Astrocyte (in vitro differentiated cells and primary cell): Measurements from ENCODE around the gene CREM. TPM values are rescaled to one million over a fixed set of nuclear protein-coding genes. Genes with fewer than 3 reads are reported as not detected.
A peak's percentile ranks its signal among the peaks of the same experiment; 100 is the strongest.

Experiments used
- DNase-seq: peaks from one replicate; pipeline ENCODE4 v3.0.0-alpha.2; 2010; ENCODE audit warnings: low read depth
- FAIRE-seq: peaks from 2 replicates; lab custom pipeline; 2011; peaks lifted over from hg19 to GRCh38; lab: Jason Lieb, UNC
- H2AFZ ChIP-seq: 2 replicates; pipeline ENCODE4 v1.6.0; 2012; ENCODE audit warnings: low read depth, low read length, inconsistent platforms
- H3K27ac ChIP-seq: 2 replicates; pipeline ENCODE4 v1.5.1; 2011; ENCODE audit warnings: low read depth, low read length, inconsistent platforms
- H3K27me3 ChIP-seq: 2 replicates; pipeline ENCODE4 v1.6.0; 2011; ENCODE audit warnings: low read length, inconsistent platforms; ENCODE audit not compliant: insufficient read depth
- H3K36me3 ChIP-seq: 2 replicates; pipeline ENCODE4 v1.5.1; 2011; ENCODE audit warnings: low read length, inconsistent platforms; ENCODE audit not compliant: insufficient read depth
- H3K4me1 ChIP-seq: 2 replicates; pipeline ENCODE4 v1.5.1; 2011; ENCODE audit warnings: low read length, inconsistent platforms; ENCODE audit not compliant: insufficient read depth
- H3K4me2 ChIP-seq: 2 replicates; pipeline ENCODE4 v1.6.0; 2012; ENCODE audit warnings: low read length, inconsistent platforms
- H3K4me3 ChIP-seq: 2 replicates; pipeline ENCODE4 v1.5.1; 2011; ENCODE audit warnings: low read depth, mild to moderate bottlenecking, low read length, inconsistent platforms; ENCODE audit not compliant: insufficient read depth
- H3K79me2 ChIP-seq: 2 replicates; pipeline ENCODE4 v1.6.0; 2012; ENCODE audit warnings: mild to moderate bottlenecking, low read length, inconsistent platforms; ENCODE audit not compliant: insufficient read depth
- H3K9ac ChIP-seq: 2 replicates; pipeline ENCODE4 v1.6.0; 2012; ENCODE audit warnings: mild to moderate bottlenecking, low read length, inconsistent platforms
- H3K9me3 ChIP-seq: 2 replicates; pipeline ENCODE4 v1.5.1; 2012; ENCODE audit warnings: low read depth, mild to moderate bottlenecking, low read length, inconsistent platforms; ENCODE audit not compliant: insufficient read depth
- H4K20me1 ChIP-seq: 2 replicates; pipeline ENCODE4 v1.6.0; 2012; ENCODE audit warnings: low read length, inconsistent platforms; ENCODE audit not compliant: insufficient read depth
- H3K27ac Mint-ChIP-seq: one replicate; pipeline ENCODE4 v1.8.0; 2021; ENCODE audit warnings: mild to moderate bottlenecking, mixed read lengths; ENCODE audit not compliant: unreplicated experiment
- H3K27me3 Mint-ChIP-seq: one replicate; pipeline ENCODE4 v1.8.0; 2021; ENCODE audit warnings: low read depth, mixed read lengths; ENCODE audit not compliant: unreplicated experiment
- H3K36me3 Mint-ChIP-seq: one replicate; pipeline ENCODE4 v1.8.0; 2021; ENCODE audit warnings: low read depth, mixed read lengths; ENCODE audit not compliant: unreplicated experiment
- H3K4me1 Mint-ChIP-seq: one replicate; pipeline ENCODE4 v1.8.0; 2021; ENCODE audit warnings: low read depth, mixed read lengths; ENCODE audit not compliant: unreplicated experiment
- H3K4me3 Mint-ChIP-seq: one replicate; pipeline ENCODE4 v1.8.0; 2021; ENCODE audit warnings: mild to moderate bottlenecking, moderate library complexity, mixed read lengths; ENCODE audit not compliant: unreplicated experiment
- H3K9me3 Mint-ChIP-seq: one replicate; pipeline ENCODE4 v1.8.0; 2021; ENCODE audit warnings: mild to moderate bottlenecking, mixed read lengths; ENCODE audit not compliant: unreplicated experiment
- CTCF ChIP-seq: IDR thresholded peaks from 2 replicates; pipeline ENCODE4 v1.5.1; 2011; ENCODE audit warnings: low read depth, mild to moderate bottlenecking, inconsistent platforms, low read length, moderate library complexity; ENCODE audit not compliant: insufficient read depth
- EZH2 ChIP-seq: IDR thresholded peaks from 2 replicates; pipeline ENCODE4 v1.6.1; 2012; ENCODE audit warnings: mild to moderate bottlenecking, low read length, inconsistent platforms; ENCODE audit not compliant: insufficient read depth
- total RNA-seq: library from RNA; stranded (reverse); gene quantifications from 2 replicates; pipeline ENCODE4 v1.2.1, GENCODE V29; 2021

The CREM gene
- total RNA-seq, 1 donor from 2014 or later: 38.3 TPM

- Mint-ChIP-seq H3K4me1 (peaks cover 25% of the 10 kb centered on the region), H3K36me3 (no peaks in the 10 kb centered on the region), H3K9me3 (no peaks in the 10 kb centered on the region), H3K4me3 (no peak overlapping the region), H3K27me3 (no peaks in the 10 kb centered on the region), H3K27ac (no peak overlapping the region)
- no peaks in the 10 kb centered on the region for H3K36me3 ChIP-seq
- H4K20me1 ChIP-seq: no peaks in the 10 kb centered on the region
- no peak overlapping the region for H2AFZ ChIP-seq
- no peak for FAIRE-seq
- DNase-seq: no peak
- H3K27me3 ChIP-seq: no peaks in the 10 kb centered on the region
- H3K4me3 ChIP-seq: no peak overlapping the region
- TF ChIP-seq EZH2 (no peak), CTCF (no peak)
- H3K9ac ChIP-seq: no peak overlapping the region
- H3K4me2 ChIP-seq: no peak overlapping the region
- no peaks in the 10 kb centered on the region for H3K9me3 ChIP-seq
- H3K27ac ChIP-seq: no peak overlapping the region
- no peaks in the 10 kb centered on the region for H3K4me1 ChIP-seq
- H3K79me2 ChIP-seq: no peaks in the 10 kb centered on the region
These were observed 81.9 kb downstream of the CREM start for GRCh38 chr10:35208536-35208935.

GRCh38 chr10:35208949-35209613 lies 82.4 kb downstream of the CREM start:
- no peaks in the 10 kb centered on the region for H3K27me3 ChIP-seq
- FAIRE-seq (no peak), DNase-seq (no peak)
- Mint-ChIP-seq H3K4me1 (peaks cover 27% of the 10 kb centered on the region), H3K27ac (no peak overlapping the region), H3K4me3 (no peak overlapping the region), H3K27me3 (no peaks in the 10 kb centered on the region), H3K36me3 (no peaks in the 10 kb centered on the region), H3K9me3 (no peaks in the 10 kb centered on the region)
- no peaks in the 10 kb centered on the region for H3K4me1 ChIP-seq
- H3K4me2 ChIP-seq: no peak overlapping the region
- H3K9me3 ChIP-seq: no peaks in the 10 kb centered on the region
- no peaks in the 10 kb centered on the region for H3K79me2 ChIP-seq
- H2AFZ ChIP-seq: no peak overlapping the region
- TF ChIP-seq EZH2 (no peak), CTCF (no peak)
- H3K9ac ChIP-seq: no peak overlapping the region
- no peak overlapping the region for H3K27ac ChIP-seq
- no peaks in the 10 kb centered on the region for H3K36me3 ChIP-seq
- H4K20me1 ChIP-seq: no peaks in the 10 kb centered on the region
- no peak overlapping the region for H3K4me3 ChIP-seq

DNA sequence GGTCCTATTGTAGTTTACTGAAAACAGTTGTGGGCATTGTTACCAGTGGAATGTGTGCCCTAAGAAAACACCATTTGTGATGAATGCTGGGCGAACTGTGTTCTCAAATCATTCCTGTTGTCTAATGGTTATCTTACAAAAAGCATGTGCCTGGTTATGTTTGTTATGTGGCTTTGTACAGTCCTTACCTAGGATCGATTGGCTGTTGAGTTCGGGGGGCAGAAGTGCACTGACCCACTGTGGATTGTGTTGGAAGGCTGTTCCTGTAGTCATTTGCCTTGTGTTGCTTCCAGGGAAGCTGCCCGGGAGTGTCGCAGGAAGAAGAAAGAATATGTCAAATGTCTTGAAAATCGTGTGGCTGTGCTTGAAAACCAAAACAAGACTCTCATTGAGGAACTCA lies 84.3 kb downstream of the CREM start:
- FAIRE-seq: no peak
- DNase-seq: no peak
- no peak overlapping the region for H3K4me3 ChIP-seq
- no peaks in the 10 kb centered on the region for H3K79me2 ChIP-seq
- no peak overlapping the region for H3K9ac ChIP-seq
- no peaks in the 10 kb centered on the region for H3K4me1 ChIP-seq
- no peaks in the 10 kb centered on the region for H3K9me3 ChIP-seq
- Mint-ChIP-seq H3K27ac (peak overlapping the region; percentile 36), H3K4me1 (peaks cover 27% of the 10 kb centered on the region), H3K36me3 (peaks cover 2% of the 10 kb centered on the region), H3K4me3 (peak overlapping the region; percentile 1), H3K9me3 (no peaks in the 10 kb centered on the region), H3K27me3 (no peaks in the 10 kb centered on the region)
- H2AFZ ChIP-seq: no peak overlapping the region
- no peak overlapping the region for H3K4me2 ChIP-seq
- H3K27me3 ChIP-seq: no peaks in the 10 kb centered on the region
- no peaks in the 10 kb centered on the region for H3K36me3 ChIP-seq
- H3K27ac ChIP-seq: no peak overlapping the region
- no peaks in the 10 kb centered on the region for H4K20me1 ChIP-seq
- no peak for TF ChIP-seq CTCF
- no peak for TF ChIP-seq EZH2
